Activated CD8-positive, alpha-beta memory T cell treated with anti-CD3 and anti-CD28 coated beads, Interleukin-2, amount 10 ng/mL, durations not matched to agents 7 days and 5 days (primary cell): ENCODE measurements around the gene FFAR4. TPM values are rescaled to one million over a fixed set of nuclear protein-coding genes. Genes with fewer than 3 reads are reported as not detected.

Source experiments
- ATAC-seq: fragments of 150-1000 bp; cut with Tn5 transposase; one replicate; pipeline ENCODE4 v1.10.0; 2021; ENCODE audit warnings: moderate library complexity
- CTCF ChIA-PET: fragments of 350-600 bp; sonication (Branson Sonifier 250); formaldehyde crosslinking; loops from one replicate; lab custom pipeline; 2021; ENCODE audit warnings: antibody characterized with exemption; lab: Charles Lee
- DNase-seq: peaks from one replicate; pipeline ENCODE4 v3.0.0-alpha.2; 2020
- H3K27ac Mint-ChIP-seq: one replicate; pipeline ENCODE4 v1.8.0; 2021; ENCODE audit warnings: mild to moderate bottlenecking, mixed read lengths
- H3K27me3 Mint-ChIP-seq: one replicate; pipeline ENCODE4 v1.8.0; 2021; ENCODE audit warnings: mixed read lengths
- H3K36me3 Mint-ChIP-seq: one replicate; pipeline ENCODE4 v1.8.0; 2021; ENCODE audit warnings: mild to moderate bottlenecking, mixed read lengths
- H3K4me1 Mint-ChIP-seq: one replicate; pipeline ENCODE4 v1.8.0; 2021; ENCODE audit warnings: mixed read lengths
- H3K4me3 Mint-ChIP-seq: one replicate; pipeline ENCODE4 v1.8.0; 2021; ENCODE audit warnings: mild to moderate bottlenecking, moderate library complexity, mixed read lengths
- H3K9me3 Mint-ChIP-seq: one replicate; pipeline ENCODE4 v1.8.0; 2022; ENCODE audit warnings: low read depth, mixed read lengths
- total RNA-seq, 2 experiments: library from RNA; stranded (reverse); gene quantifications; one replicate each; pipeline ENCODE4 v1.2.3, GENCODE V29; 2021

FFAR4 gene
- total RNA-seq, 2 experiments from 2014 or later, result not detected

GRCh38 chr10:93579089-93579488 is 12.6 kb downstream of the FFAR4 start:
- ATAC-seq (no peak), DNase-seq (no peak)
- Mint-ChIP-seq H3K36me3 (no peaks in the 10 kb centered on the region), H3K9me3 (no peaks in the 10 kb centered on the region), H3K4me3 (no peak overlapping the region), H3K27me3 (peaks cover 8% of the 10 kb centered on the region), H3K4me1 (no peaks in the 10 kb centered on the region), H3K27ac (no peak overlapping the region)
- CTCF ChIA-PET, result no interaction called here

GRCh38 chr10:93579985-93580711 is 13.7 kb downstream of the FFAR4 start:
- Mint-ChIP-seq H3K36me3 (no peaks in the 10 kb centered on the region), H3K27me3 (peaks cover 3% of the 10 kb centered on the region), H3K27ac (no peak overlapping the region), H3K4me3 (no peak overlapping the region), H3K9me3 (no peaks in the 10 kb centered on the region), H3K4me1 (no peaks in the 10 kb centered on the region)
- ATAC-seq, result no peak
- no peak for DNase-seq
- CTCF ChIA-PET, result no interaction called here

- ATAC-seq, result no peak
- no peak overlapping the region for H3K4me3 Mint-ChIP-seq
These were observed 14.4 kb downstream of the FFAR4 start for GRCh38 chr10:93580828-93581227.

GRCh38 chr10:93584445-93584844 is 18.0 kb downstream of the FFAR4 start:
- DNase-seq (no peak), ATAC-seq (no peak)
- Mint-ChIP-seq H3K4me3 (no peak overlapping the region), H3K4me1 (no peaks in the 10 kb centered on the region), H3K27me3 (peaks cover 4% of the 10 kb centered on the region), H3K36me3 (no peaks in the 10 kb centered on the region), H3K9me3 (no peaks in the 10 kb centered on the region), H3K27ac (no peak overlapping the region)
- CTCF ChIA-PET, result no interaction called here

More at GRCh38 chr10:93580828-93581227, 14.4 kb downstream of the FFAR4 start:
- no peak overlapping the region for H3K27ac Mint-ChIP-seq
- H3K9me3 Mint-ChIP-seq, result no peaks in the 10 kb centered on the region
- CTCF ChIA-PET, result no interaction called here
- H3K4me1 Mint-ChIP-seq, result no peaks in the 10 kb centered on the region
- DNase-seq, result no peak
- H3K27me3 Mint-ChIP-seq, result peaks cover 3% of the 10 kb centered on the region
- no peaks in the 10 kb centered on the region for H3K36me3 Mint-ChIP-seq

GRCh38 chr10:93589648-93590562 is 23.4 kb downstream of the FFAR4 start:
- no peak for ATAC-seq
- H3K36me3 Mint-ChIP-seq, result no peaks in the 10 kb centered on the region
- H3K27me3 Mint-ChIP-seq, result peaks cover 4% of the 10 kb centered on the region
- no peak for DNase-seq
- no peaks in the 10 kb centered on the region for H3K4me1 Mint-ChIP-seq
- CTCF ChIA-PET, result interaction anchor here (1.3 kb wide), 1 partner anchor 35 kb away, joined by 3 read pairs; no protein-coding TSS in a partner anchor
- H3K4me3 Mint-ChIP-seq, result no peak overlapping the region
- H3K27ac Mint-ChIP-seq, result no peak overlapping the region
- no peaks in the 10 kb centered on the region for H3K9me3 Mint-ChIP-seq

GRCh38 chr10:93590638-93591037 is 24.2 kb downstream of the FFAR4 start:
- Mint-ChIP-seq H3K4me1 (no peaks in the 10 kb centered on the region), H3K4me3 (no peak overlapping the region), H3K9me3 (no peaks in the 10 kb centered on the region), H3K36me3 (no peaks in the 10 kb centered on the region), H3K27me3 (peaks cover 4% of the 10 kb centered on the region), H3K27ac (no peak overlapping the region)
- DNase-seq (no peak), ATAC-seq (no peak)
- CTCF ChIA-PET, result interaction anchor here (1.3 kb wide), 1 partner anchor 36 kb away, joined by 3 read pairs; no protein-coding TSS in a partner anchor

GRCh38 chr10:93591065-93591808 is 24.8 kb downstream of the FFAR4 start:
- H3K27me3 Mint-ChIP-seq, result peaks cover 4% of the 10 kb centered on the region
- no peaks in the 10 kb centered on the region for H3K9me3 Mint-ChIP-seq
- H3K4me1 Mint-ChIP-seq, result no peaks in the 10 kb centered on the region
- H3K27ac Mint-ChIP-seq, result no peak overlapping the region
- H3K36me3 Mint-ChIP-seq, result no peaks in the 10 kb centered on the region
- no peak for DNase-seq
- H3K4me3 Mint-ChIP-seq, result no peak overlapping the region
- ATAC-seq, result no peak
- CTCF ChIA-PET, result no interaction called here

GRCh38 chr10:93593254-93593653 is 26.8 kb downstream of the FFAR4 start:
- Mint-ChIP-seq H3K36me3 (no peaks in the 10 kb centered on the region), H3K27me3 (peaks cover 4% of the 10 kb centered on the region), H3K4me3 (no peak overlapping the region), H3K4me1 (no peaks in the 10 kb centered on the region), H3K9me3 (no peaks in the 10 kb centered on the region), H3K27ac (no peak overlapping the region)
- DNase-seq (no peak), ATAC-seq (no peak)
- CTCF ChIA-PET, result interaction anchor here (0.8 kb wide), 1 partner anchor 61 kb away, joined by 3 read pairs; no protein-coding TSS in a partner anchor

GRCh38 chr10:93593749-93594148 is 27.3 kb downstream of the FFAR4 start:
- Mint-ChIP-seq H3K9me3 (no peaks in the 10 kb centered on the region), H3K4me3 (no peak overlapping the region), H3K36me3 (no peaks in the 10 kb centered on the region), H3K4me1 (no peaks in the 10 kb centered on the region), H3K27me3 (peaks cover 7% of the 10 kb centered on the region), H3K27ac (no peak overlapping the region)
- CTCF ChIA-PET, result no interaction called here
- ATAC-seq (no peak), DNase-seq (no peak)

GRCh38 chr10:93594518-93594917 is 28.1 kb downstream of the FFAR4 start:
- ATAC-seq (no peak), DNase-seq (no peak)
- no peaks in the 10 kb centered on the region for H3K4me1 Mint-ChIP-seq
- no peak overlapping the region for H3K4me3 Mint-ChIP-seq
- no peak overlapping the region for H3K27ac Mint-ChIP-seq
- CTCF ChIA-PET, result no interaction called here
- H3K36me3 Mint-ChIP-seq, result no peaks in the 10 kb centered on the region
- H3K27me3 Mint-ChIP-seq, result peaks cover 11% of the 10 kb centered on the region
- H3K9me3 Mint-ChIP-seq, result no peaks in the 10 kb centered on the region

- H3K36me3 Mint-ChIP-seq, result no peaks in the 10 kb centered on the region
- ATAC-seq, result no peak
- no peaks in the 10 kb centered on the region for H3K9me3 Mint-ChIP-seq
- H3K4me3 Mint-ChIP-seq, result no peak overlapping the region
- peaks cover 21% of the 10 kb centered on the region for H3K27me3 Mint-ChIP-seq
- H3K4me1 Mint-ChIP-seq, result no peaks in the 10 kb centered on the region
- CTCF ChIA-PET, result interaction anchor here (0.6 kb wide), 1 partner anchor 393 kb away, joined by 3 read pairs; no protein-coding TSS in a partner anchor
- no peak overlapping the region for H3K27ac Mint-ChIP-seq
- DNase-seq, result no peak
These were observed 29.1 kb downstream of the FFAR4 start for GRCh38 chr10:93595378-93596161.

GRCh38 chr10:93596539-93596938 is 30.1 kb downstream of the FFAR4 start:
- no peak for ATAC-seq
- Mint-ChIP-seq H3K4me1 (no peaks in the 10 kb centered on the region), H3K9me3 (no peaks in the 10 kb centered on the region), H3K27me3 (peaks cover 27% of the 10 kb centered on the region), H3K36me3 (no peaks in the 10 kb centered on the region), H3K4me3 (no peak overlapping the region), H3K27ac (no peak overlapping the region)
- no peak for DNase-seq
- CTCF ChIA-PET, result no interaction called here
